ENCODE results near the gene PCNX1.

DNA sequence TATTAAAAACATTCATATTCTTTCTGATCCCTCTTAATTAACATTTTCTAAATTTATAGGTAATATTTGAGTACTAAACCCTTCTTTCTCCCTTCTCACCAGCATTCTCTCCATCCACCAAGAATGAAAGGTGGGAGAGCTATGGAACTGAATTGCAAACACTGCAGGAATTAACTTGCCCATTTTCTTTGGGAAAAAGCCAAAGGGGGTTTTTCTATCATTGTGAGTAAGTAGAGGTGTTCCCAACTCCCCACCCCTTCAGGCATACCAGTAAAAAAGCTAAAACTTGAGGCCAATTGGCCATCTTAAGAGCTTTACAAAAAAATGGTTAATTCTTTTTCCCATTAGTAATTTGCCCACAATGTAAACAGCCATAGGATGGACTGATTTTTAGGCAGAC is 23.7 kb downstream of the PCNX1 start:
- TF ChIP-seq, protein P1, sequence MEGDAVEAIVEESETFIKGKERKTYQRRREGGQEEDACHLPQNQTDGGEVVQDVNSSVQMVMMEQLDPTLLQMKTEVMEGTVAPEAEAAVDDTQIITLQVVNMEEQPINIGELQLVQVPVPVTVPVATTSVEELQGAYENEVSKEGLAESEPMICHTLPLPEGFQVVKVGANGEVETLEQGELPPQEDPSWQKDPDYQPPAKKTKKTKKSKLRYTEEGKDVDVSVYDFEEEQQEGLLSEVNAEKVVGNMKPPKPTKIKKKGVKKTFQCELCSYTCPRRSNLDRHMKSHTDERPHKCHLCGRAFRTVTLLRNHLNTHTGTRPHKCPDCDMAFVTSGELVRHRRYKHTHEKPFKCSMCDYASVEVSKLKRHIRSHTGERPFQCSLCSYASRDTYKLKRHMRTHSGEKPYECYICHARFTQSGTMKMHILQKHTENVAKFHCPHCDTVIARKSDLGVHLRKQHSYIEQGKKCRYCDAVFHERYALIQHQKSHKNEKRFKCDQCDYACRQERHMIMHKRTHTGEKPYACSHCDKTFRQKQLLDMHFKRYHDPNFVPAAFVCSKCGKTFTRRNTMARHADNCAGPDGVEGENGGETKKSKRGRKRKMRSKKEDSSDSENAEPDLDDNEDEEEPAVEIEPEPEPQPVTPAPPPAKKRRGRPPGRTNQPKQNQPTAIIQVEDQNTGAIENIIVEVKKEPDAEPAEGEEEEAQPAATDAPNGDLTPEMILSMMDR (IDR thresholded peaks at IDR 0.05; ENCODE audit: insufficient read depth, low read length, poor library complexity, severe bottlenecking): no peak
- TF ChIP-seq EZH2phosphoT487 (conservative IDR thresholded peaks at IDR 0.05; ENCODE audit: low read length): no peak

Data from SU-DHL-6 (cell line).